NAMALWA (cell line): ENCODE measurements around the gene ASTN2.

Source experiments
- DNase-seq: peaks from one replicate; pipeline ENCODE4 v3.0.0-alpha.2; 2015; ENCODE audit warnings: low spot score

The ASTN2 gene

DNA sequence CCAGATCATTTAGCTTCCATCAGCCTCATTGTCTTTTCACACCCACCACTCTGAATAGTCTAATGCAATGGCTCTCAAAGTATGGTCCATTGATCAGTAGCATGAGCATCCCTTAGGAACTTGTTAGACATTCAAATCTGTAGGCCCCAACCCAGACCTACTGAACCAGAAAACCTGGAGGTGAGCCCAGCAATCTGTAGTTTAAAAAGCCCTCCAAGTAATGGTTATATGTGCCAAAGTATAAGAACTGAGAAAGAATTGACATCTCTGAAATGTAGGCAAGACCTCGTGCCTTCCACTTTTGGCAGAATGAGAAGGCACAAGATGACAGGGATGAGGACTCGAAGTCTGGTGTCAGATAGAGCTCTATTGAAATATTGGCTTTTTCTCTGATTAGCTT lies 460.1 kb downstream of the ASTN2 start:
- DNase-seq: no peak

DNA sequence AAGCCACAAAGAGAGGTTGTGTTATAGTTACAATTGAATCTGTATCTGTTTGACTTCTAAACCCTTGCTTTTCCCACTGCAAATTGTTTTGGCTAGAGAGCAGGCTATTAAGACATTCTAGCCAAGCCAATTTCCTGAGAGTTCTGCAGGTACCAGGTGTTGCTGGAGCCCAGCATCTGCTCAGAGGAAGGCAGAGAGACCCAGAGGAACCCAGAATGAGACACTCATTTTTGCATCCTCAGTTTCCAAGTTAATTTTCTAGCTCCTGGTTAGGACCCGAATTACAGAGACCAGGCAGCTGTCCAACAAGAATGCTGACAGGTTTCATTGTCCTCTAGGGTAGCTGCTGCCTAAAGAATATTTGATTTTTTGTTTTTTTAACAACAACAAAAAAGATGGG lies 461.6 kb downstream of the ASTN2 start:
- DNase-seq: no peak

DNA sequence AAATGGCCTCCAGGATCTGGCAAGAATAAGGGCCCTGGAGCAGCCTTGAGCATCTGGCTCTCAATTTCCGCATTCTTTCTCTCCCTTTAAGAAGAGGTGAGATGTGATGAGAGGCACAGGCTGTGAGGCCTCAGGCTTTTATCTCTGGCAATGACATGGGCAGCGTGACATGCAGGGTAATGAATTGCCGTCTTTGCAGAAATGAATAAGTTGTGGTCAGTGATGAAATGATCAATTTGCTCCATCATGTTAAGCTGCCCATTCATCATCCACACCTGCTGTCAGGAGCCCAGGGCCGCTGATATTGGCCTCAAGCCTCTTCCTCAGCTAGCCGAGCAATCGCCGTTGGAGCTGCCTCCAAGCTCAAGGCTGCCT lies 462.4 kb downstream of the ASTN2 start:
- no peak for DNase-seq

DNA sequence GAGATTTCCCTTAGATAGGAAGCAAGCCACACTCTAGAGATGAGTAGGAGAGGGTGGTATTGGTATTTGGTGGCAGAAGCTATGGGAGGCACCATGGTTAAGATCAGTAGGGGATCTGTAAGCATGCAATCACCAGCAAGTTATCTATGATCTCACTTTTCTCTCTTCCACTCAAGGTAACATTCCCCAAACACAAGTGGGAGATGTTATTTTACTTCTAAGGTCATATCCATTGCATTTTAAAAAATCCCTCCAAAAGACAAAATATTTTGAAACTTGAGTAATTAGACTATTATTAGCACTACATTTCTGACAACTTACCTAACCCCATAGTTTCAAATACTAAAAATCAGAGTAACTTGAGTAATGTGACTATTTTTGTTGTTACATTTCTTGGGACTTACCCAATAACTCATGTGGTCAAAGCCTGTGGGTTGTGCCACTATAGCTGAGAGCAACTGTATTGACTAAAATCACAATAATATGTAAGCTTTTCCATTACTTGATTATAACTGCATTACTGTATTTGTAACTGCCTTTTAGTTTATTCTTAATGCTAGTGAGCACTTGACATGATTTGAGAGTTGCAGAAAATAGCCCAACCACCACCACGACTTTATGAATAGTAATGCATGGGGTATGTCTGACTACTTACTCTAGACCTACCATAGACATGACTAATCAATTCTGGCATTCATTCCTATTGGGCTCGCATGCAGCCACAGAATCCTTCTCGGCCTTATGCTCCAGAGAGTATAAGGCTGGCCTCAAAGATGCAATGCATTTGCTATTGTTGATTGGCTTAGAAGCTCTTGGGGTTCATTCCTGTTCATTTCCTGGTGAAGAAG lies 463.0 kb downstream of the ASTN2 start:
- no peak for DNase-seq

DNA sequence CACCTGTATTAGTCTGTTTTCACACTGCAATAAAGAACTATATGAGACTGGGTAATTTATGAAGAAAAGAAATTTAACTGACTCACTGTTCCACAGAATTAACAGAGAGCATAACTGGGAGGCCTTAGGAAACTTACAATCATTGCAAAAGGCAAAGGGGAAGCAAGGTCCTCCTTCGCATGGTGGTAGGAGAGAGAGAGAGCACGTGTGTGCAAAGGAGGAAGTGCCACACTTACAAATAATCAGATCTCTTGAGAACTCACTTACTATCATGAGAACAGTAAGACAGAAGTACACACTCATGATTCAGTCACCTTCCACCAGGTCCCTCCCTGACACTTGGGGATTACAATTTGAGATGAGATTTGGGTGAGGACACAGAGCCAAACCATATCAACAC lies 469.0 kb downstream of the ASTN2 start:
- DNase-seq: peak; percentile 2

DNA sequence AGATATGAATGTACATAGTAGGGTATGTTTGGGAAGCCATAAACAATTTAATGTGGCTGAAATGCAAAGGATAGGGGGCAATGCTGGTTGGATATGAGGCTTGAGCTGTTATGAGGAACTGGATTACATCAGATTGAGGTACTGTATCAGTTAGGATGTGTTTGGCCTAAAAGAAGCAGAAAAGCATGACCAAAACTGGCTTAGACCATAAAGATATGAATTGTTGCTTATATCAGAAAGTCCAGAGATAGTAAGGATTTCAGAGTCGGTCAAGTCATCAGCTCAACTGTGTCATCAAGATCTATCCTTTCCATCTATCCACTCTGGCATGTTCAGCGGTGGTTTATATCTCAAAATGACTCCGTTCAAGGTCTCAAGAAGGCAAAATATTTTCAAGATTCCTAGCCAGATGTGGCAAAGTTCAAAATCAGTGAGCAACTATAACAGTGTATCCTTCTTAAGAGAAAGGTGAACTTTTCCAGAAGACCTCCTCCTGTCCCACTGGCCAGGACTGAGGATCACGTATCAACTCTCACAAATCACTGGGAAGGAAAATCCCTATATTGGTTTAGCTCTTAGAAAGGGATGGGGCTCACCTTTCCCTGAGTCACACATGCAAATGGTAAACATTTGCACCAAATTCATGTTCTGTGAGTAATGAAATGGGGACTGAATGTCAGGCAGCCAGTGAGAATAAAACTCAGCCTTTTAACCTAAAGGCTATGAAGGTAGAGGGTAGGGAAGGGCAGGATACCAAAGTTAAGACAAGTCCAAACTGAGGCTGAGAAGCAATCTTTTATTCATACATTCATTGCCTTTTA lies 469.9 kb downstream of the ASTN2 start:
- no peak for DNase-seq

DNA sequence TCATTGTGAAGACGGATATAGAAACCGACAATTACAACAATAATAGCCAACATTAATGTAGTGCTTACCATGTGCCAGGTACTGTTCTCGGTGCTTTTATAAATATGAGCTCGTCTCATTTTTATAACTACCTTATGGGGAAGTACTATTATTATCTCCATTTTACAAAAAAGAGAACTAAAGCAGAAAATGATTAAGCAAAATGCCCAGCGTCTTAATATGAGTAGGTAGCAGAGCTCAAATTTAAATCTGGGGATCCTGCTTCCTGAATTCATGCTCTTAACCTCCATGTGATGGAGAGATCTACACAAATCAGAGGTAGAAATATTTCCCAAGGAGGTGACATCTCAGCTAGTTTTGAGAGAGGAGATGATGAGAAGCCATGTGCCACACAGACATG lies 470.9 kb downstream of the ASTN2 start:
- DNase-seq: no peak

DNA sequence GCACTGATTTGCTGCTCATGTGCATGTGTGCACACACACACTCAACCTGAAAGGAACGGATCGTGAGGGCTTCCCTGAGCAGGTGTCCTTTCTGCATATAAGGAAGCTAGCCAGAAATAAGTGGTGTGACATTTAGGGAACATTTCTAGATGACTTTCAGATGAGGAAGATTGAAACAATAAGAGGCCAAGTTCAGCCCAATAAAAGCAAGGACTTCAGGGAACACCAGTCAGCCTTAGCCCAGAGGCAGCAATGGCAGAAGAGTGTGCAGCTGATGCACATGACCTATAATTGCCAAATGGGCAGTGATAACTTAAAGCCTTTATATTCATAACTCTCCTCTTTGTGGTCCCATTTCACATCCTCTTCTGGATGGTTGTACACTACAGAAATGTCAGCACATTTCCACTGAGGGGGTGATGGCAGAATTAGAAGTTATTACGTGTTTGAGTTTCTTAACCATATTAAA lies 472.2 kb downstream of the ASTN2 start:
- no peak for DNase-seq

DNA sequence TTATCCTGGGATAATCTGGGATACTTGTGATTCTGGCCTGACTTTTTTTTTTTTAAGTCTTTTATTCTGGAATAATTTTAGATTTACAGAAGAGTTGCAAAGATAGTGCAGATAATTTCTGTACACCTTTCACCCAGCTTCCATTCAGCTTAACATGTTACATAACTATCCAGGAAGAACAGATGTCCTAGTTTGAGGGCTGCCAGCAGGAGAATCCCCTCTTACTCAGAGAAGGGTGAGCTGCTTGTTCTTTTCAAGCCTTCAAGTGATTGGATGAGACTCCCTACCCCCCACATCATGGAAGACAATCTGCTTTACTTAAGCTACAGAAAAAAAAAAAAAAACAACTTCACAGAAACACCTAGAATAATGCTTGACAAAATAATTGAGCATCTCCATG lies 473.6 kb downstream of the ASTN2 start:
- DNase-seq: no peak

DNA sequence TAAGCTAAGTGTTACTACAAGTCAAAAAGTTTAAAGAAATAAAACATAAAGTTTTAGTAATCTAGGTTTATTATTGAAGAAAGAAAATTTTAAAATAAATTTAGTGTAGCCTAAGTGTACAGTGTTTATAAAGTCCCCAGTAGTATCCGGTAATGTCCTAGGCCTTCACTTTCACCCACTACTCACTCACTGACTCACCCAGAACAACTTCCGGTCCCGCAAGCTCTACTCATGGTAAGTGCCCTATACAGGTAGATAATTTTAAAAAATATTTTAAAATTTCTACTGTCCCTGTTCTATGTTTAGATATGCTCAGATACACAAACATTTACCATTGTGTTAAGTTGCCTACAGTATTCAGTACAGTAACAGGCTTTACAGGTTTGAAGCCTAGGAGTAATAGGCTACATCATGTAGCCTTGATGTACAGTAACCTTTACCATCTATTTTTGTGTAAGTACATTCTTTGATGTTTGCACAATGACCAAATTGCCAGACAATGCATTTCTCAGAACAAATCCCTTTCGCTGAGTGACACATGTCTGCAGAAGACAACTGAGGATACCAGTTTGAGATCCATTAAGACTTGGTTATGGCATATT lies 474.1 kb downstream of the ASTN2 start:
- no peak for DNase-seq

DNA sequence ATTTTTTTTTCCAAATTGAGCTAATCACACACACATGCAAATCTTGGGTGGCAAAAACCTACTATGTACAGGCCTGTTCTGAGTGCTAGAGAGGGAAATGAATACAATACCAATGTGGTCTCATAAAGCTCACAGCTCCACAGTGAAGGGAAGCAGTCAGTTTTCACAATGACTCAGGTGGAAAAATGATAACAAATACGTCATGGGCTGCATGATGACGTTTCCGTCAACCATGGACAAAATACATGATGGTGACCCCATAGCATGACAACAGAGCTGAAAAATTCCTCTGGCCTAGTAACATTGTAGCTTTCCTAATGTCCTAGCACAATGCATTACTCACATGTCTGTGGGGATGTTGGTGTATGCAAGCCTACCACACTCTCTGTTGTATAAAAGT lies 475.2 kb downstream of the ASTN2 start:
- no peak for DNase-seq

DNA sequence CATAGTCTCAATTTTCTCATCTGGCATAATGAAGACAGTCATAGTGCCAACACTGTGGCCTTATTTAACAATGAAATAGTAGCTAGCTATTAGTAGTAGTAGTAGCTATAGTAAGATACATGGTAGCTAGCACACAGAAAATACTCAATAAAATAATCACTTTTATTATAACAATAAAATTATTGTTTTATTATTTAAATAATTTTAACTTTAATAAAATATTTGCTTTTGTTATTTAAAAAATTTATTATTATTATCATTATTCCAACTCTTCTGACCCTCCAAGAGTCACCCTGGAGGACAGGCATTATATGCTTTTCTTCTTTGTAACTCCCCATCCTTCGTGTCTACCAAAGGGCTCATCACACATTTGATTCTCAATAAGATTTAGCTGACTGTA lies 475.7 kb downstream of the ASTN2 start:
- no peak for DNase-seq

DNA sequence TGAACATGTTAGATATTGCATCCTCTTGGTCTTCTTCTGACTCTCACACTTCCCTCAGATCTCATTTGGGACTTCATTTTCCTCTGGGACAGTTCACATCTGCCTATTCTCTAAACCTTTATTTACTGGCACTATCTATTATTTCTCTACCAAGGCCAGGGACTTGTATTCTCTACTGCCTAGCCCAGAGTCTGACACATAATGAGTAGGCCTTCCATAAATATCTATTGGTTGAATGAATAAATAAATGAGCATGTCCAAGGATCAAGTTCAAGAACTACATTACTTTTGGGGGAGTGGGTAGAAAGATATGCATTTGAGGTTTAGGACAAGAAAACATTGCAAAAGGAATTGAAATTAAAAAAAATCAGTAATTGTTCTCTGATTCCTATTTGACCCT lies 477.5 kb downstream of the ASTN2 start:
- DNase-seq: no peak

DNA sequence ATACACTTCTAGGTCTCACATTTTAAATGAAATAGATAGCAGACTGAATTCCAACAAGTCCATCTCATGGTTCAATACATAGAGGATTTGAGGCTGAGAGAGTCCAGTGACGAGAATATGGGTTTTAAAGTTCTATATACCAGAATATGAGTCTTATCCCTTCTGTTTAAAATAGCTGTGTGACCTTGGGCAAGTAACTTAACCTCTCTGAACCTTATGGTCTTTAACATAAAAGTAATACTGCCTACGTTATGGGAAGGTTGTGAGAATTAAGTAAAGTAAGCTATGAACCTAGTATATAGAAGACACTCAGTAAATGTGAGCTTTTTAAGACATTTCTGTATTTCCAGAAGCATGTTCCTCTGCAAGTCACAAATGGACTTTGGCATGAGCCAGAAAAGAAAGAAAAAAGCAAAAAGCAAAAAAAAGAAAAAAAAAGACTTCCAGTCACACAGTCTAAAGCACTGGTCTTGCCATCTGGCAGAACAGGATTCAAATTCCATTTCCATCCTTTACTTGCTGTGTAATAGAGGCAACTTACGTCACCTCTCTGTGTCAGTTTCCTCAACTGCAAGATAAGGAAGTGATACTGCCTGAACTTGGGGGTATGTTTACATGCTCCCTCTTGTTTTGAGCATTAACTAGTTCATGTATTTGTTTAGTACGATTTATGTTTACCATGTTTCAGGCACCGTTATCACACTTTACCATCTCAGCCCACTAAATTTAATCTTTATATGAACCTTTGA lies 479.5 kb downstream of the ASTN2 start:
- peak; percentile 12 for DNase-seq

DNA sequence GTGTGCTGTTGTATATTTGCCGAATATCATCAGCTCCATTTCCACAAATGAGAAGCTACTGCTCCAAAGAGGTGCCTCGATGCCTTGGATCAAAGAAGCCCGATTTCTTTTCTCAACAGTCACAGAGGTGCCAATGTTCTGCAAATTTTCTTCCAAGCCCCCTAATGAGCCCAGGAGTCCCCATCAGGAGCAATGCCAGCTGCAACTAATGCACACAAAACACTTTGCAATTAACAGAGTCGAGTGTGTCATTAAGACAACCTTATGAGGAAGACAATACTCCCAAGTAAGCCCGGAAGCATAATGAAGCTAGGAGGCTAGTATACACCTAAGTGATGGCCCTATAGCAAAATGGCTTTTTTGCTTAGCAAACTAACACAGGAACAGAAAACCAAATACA lies 480.7 kb downstream of the ASTN2 start:
- DNase-seq: no peak

DNA sequence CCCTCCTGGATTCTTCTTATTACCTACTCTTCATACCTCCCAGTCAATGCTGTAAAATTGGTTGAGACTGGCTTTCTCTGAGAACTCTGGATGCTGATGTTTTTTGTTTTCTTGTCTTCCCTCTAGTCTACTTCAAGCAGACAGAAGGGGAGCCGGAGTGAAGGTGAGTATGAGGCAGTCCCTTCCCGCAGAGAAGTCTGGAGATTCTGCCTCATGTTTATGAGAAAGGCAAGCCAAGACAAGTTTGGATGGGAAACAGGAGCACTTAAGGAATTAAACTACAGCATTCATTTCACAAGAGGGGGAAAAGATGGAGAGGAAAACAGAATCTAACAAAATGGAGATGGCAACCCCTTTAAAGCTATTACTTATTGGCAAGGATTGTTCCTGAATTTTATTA lies 481.6 kb downstream of the ASTN2 start:
- no peak for DNase-seq

DNA sequence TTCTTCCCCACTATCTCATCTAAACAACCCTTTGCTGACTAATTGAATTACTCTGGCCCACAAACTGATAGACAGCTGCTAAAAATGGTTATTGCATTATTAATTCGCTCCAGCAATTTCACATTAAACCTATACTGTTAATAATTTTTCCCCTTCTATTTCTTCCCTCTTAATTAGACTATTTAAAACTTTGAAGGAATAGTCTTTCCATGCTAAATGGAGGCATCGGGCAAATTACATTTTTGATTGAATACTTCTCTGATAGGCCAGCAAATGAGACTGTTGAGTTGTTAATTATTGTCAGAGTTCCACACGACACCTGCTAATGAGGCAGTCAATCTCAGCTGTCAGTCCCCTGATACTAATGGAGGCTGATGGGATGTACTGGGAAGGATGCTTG lies 485.2 kb downstream of the ASTN2 start:
- DNase-seq: no peak

DNA sequence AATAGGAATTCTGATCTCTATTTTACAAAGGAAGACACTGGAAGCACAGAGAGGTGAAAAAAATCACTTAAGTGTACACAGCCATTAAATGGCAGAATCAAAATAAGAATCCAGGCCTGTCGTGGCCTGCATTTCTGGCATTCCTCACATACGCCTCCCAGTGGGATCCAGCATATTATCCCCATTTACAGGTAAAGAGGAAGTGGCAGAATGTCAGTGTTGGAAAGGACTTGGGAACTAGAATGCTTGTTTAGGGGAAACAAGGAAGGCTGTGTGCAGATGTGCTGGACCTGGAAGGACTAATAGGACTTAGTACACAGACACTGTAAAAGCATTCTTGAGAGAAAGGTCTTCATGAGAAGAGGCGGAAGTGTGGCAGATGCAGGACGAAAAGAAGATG lies 486.0 kb downstream of the ASTN2 start:
- DNase-seq: no peak

DNA sequence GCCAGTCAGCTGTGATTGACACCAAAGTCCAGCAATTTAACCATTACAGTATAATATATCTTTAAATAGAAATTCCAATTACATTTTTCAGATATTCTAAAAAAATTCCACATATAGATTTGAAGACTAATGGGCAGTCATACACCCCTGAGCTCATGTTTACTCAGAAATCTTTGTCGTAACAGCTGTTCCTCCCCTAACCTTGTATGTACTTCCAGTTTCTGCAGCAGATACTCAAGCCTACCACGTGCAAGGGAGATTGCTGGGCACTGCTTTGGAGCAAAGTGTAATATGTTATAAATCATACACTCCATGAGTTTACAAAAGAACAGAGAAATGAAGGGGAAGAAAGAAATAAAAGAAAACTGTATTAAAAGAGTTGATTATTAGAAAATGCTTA lies 486.6 kb downstream of the ASTN2 start:
- no peak for DNase-seq

DNA sequence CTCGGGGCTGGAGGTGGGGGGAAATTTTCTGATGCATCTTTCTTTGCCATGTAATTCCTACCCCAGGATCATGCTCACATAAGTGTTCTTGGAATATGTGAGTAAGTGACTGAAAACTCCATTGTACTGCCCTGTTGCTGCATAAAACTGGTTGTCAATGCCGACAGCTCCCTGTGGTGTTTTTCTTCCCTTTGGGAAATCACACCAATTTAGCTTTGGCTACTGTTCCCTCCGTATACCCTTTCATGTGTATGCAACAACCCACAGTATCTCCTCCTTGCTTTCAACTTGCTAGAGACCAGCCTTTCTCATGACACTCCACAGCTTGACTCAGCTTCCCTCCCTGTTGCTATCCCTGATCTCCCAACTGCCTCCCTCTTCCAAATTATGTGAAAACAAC lies 487.1 kb downstream of the ASTN2 start:
- DNase-seq: no peak

DNA sequence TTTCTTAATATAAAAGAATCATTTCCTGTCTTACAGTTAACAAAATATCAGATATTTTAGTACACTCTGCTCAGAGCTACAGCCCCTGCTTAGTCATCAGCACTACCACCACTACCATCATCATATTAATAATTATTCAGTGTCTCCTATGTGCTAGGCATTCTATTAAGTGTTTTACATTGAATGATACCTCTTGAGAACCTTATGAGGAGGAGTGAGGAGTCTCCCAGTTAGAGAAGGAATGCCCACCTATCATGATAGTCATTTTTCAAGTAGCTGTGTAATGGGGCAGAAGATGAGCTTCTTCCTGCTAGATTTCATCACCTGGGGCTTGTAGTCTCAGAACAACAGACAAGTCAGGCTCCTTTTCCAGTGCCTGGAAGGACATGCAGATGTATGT lies 489.7 kb downstream of the ASTN2 start:
- no peak for DNase-seq

DNA sequence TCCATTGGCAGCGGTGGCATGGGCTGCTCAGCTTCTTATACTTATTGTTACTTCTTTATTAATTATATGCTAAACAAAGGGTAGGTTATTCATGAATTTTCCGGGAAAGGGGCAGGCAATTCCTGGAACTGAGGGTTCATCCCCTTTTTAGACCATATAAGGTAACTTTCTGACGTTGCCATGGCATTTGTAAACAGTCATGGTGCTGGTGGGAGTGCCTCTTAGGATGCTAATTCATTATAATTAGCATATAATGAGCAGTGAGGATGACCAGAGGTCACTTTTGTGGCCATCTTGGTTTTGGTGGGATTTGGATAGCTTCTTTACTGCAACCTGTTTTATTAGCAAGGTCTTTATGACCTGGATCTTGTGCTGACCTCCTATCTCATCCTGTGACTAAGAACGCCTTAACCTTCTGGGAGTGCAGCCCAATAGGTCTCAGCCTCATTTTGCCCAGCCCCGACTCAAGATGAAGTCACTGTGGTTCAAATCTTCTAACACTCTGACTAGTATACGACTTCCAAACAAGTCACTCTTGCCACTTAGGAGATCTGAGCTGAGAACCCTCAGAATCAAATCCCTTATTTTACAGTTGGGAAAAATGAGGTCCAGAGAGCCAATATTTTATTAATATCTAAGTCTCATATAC lies 490.3 kb downstream of the ASTN2 start:
- DNase-seq: no peak
